Measurements from ENCODE around the gene NPTX2.

NPTX2 gene

DNA sequence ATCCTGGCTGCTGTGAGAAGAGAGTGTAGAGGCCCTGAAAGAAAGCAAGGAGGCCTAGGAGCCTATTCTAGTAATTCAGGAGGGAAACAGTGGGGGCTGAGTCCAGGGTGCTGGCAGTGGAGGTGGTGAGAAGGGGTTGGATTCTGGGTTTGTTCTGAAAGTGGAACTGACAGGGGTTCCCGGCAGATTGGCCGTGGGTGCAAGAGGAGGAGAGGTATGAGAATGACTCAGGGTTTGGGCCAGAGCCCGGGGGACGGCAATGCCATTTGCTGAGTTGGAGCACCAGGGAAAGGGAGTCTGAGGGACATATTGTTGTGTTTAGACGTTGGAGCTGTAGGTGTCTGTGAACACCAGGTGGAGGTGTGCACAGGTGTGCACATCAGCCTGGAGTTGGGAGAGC is 38.5 kb downstream of the NPTX2 start:
- no peak for DNase-seq

DNA sequence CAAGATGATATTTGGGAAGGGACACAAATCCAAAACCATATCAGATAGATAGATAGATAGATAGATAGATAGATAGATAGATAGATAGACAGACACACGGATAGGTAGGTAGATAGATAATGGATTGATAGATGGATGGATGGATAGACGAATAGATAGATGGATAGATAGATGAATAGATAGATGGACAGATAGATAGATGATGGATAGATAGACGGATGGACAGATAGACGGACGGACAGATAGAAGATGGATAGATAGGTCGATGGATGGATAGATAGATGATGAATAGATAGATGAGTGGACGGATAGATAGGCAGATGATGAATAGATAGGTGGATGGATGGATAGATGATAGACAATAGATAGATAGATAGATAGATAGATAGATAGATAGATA is 39.8 kb downstream of the NPTX2 start:
- DNase-seq = no peak

DNA sequence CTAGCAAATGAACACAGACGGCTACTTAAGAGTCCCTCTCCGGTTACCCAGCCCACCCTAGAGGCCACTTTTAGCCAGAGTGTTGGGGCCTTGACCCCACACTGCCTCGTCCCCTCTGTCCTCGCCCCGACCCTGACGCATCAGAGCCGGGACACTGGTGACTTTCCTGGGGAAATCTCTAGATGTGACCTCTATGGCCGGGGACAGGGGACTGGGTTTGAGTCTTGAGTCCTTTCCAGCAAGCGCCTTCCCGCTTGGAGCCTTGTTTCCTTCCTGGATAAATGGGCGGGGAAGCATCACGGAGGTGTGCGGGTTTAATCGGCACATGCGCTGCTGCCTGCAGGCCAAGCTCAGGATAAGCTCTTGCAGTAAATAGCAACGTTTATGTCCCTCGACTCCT is 40.7 kb downstream of the NPTX2 start:
- no peak for DNase-seq

DNA sequence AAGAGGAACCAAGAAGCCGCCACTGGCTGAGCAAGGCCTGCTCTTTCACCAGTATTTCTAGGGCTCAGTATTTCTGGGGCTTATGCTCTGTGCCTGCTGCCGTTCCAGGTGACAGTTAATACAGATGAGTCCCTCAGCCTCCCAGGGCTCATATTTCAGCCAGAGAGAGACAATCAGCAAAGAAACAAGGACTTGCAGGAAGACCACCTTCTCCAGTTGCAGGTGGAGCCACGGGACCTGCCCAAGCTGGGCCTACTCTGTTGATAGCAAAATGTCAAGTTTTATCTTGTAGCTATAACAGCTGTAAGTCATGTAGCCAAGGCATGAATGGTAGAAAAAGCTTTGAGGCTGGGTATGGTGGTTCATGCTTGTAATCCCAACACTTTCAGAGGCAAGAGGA is 42.7 kb downstream of the NPTX2 start:
- DNase-seq = no peak

DNA sequence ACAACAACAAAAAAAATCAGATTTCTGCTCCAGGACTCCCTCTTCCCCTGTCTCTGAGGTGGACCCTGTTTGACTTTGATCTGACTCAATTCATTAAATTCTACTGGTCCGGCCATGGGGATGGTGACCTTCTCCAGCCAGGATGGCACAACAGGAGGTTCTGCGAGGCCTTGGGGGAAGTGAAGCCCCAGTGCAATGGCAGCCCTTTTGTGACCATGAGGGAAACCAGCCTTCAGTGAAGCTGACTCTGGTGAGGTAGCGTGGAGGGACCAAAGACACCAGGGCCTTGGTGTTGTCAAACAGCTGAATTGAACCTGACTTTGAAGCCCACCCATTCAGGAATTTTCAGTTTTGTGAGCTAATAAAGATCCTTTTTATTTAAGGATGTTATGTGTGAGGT is 44.5 kb downstream of the NPTX2 start:
- no peak for DNase-seq

DNA sequence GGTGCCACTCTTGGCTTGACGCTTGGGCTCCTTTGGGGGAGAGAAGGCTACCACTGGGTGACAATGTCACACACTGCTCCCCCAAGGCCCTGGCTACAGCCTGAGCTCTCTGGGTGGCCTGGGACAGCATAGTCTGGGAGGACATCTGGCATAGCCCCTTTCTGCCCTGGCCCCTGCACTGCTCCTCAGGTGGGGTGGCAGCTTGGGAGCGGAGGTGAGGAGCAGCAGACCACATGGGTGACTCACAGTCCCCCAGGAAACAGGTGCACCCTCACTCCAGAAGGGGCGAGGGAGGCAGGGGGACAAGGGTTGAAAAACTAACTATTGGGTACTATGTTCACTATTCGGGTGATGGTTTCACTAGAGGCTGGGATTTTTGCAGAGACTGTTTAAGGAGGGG is 45.2 kb downstream of the NPTX2 start:
- no peak for DNase-seq

DNA sequence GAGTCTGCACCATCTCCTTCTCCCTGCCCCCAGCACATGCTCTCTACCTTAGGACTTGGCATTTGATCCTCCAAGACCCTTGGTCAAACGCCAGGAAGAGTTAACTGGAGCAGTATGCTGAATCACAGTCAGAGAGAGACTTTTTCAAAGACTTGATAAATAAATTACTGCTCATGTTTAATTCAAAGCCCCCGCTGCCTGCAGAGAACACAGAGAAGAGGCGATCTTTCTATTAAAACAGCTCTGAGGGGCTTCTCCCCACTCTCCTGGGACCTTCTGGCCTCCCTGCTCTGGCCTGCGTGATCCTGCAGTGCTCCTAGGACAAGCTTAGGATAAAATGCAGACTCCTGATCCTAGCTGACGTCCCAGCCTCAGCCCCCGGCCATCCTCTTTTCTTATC is 47.8 kb downstream of the NPTX2 start:
- no peak for DNase-seq

DNA sequence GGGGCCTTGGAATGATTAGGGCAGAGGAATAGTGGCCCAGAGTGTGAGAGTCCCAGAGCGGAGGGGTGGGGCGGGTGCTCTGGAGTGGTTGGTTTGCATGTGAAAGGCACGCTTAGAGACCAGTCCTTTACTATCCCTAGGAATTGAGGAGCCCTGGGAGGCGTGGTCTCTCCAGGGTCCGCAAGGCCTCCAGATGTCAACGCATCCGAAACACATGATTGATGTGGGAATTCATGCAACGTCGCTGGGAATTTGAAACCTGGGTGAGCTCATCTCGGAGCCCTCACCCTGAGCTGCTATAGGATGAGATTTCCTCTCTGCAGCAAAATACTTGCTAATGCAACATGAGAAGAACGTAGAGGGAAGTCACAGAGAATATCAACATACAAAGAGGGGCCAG is 51.2 kb downstream of the NPTX2 start:
- DNase-seq = peak; percentile 71

DNA sequence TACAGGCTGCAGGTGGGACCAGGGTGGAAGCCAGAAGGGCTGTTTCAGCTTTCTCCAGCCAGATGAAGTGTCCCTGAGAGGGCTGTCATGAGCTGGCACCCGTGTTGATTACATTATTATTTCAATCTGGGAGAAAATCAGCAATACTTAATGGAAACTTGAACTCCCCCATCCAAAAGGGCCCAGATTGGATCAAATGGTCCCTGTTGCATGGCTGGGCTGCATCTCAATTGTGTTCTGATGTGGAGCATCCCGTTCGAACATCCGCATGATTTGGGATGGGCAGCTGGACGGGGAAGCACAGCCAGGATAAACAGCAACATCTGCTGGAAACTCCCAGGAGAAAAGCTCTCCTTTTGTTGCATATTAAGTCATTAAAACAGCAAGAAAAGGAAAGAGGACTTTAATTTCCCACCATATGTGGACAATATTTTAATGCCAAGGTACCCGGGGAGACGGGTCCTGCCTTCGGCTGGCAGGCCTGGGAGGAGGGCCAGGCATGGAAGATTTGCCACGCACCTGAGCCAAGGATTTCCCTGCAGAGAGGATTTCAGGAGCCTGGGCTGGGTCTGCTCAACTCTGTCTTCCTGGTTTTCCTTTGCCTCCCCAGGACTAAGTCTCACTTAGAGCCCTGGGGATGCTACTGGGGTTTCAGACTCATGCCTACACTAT is 52.4 kb downstream of the NPTX2 start:
- no peak for DNase-seq

DNA sequence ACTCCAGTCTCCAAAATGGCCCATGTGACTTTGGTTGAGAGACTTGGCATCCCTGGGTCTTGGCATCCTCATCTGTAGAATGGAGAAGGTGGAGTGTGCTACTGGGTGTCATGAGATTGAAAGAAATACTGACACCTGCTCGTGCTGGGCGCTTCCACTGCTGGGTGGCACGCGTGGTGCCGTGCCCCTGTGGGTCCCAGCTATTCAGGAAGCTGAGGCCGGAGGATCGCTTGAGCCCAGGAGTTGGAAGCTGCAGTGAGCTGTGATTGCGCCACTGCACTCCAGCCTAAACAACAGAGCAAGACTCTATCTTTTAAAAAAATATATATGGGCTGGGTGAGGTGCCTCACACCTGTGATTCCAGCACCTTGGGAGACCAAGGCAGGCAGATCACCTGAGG is 53.1 kb downstream of the NPTX2 start:
- DNase-seq = no peak

DNA sequence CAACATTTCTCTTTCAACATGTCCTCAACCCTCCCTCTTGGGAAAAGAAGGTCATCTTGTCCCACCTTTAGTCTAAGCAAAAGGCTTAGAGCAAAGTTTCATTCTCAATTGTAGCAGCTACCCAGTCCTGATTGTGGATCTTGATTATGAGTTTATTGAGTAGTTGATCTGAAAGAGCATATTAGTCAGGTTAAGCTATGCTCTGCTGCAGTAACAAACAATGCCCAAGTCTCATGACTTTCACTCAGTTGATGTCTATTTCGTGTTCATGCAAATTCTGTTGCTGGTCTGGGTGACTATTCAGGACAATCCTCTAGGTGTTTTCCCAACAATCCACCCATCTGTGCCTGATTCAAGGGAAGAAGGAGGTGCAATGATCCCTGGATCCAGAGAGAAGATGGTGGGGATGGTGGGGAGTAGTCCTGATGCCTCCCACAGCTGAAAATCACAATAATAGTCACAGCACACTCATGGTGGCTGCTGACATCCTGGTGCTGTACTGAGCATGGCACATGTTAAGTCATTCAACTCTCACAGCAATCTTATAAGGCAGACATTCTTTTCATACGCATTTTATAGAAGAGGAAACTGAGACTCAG is 54.7 kb downstream of the NPTX2 start:
- DNase-seq = no peak

DNA sequence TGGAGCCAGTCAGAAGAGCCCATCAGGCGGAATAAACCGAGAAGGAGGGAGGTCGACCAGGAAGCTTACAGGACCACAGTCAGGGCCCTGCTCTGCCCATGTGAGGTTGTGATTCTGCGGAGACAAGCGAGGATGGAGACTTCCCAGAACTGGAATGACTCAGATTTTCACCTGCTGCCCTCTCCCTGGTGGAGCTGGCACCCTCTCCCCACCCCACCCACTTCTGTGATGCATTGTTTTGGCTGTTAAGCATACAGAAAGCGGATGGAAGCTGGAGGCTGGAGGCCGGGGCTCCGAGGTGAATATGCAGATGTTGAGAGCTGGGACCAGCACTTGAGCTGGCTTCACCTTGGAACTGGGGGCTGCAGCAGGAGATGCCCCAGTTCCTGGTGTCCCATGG is 57.4 kb downstream of the NPTX2 start:
- no peak for DNase-seq

DNA sequence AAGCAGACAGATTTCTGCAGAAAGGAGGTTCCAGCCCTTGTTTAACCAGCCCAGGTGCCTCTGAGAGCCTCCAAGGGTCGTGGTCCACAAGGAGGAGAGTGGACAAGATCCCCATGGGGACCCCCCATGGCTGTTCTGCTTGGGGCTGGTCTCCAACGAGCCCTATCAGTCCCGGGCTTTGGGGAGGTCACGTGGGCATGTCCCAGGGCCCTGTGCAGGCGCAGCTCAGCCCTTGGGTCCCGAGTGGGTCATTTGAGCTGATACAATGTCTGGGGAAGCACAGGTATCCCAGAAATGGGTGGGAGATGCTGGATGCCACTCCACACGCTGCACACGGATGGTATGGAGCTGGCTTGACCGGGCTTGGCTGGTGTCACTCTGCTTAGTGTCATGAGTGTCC is 57.8 kb downstream of the NPTX2 start:
- no peak for DNase-seq

DNA sequence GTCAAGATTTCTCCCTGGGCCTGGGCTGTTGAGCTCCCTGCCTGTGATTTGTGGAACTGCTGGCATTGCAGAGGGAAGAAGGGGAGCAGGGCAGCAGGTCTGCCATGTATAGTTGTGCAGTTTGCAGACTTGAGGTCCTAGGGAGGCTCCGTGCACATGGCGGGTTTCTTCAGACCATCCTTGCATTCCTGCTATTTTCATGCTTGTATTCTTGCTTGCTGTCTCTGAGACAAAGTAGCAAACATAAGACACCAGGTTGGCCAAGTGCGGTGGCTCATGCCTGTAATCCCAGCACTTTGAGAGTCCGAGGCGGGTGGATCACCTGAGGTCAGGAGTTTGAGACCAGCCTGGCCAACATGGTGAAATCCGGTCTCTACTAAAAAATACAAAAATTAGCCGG is 61.1 kb downstream of the NPTX2 start:
- DNase-seq = no peak
